Astrocyte of the cerebellum (primary cell): Measurements from ENCODE around the gene MARVELD3.

Experiments used
- DNase-seq: peaks from one replicate; pipeline ENCODE4 v3.0.0-alpha.2; 2011; ENCODE audit warnings: low read depth
- H3K4me3 ChIP-seq: 2 replicates; pipeline ENCODE4 v1.5.1; 2011; ENCODE audit warnings: mild to moderate bottlenecking, low read depth, low read length, moderate library complexity
- in situ Hi-C: cut with HindIII; loops from 2 replicates; pipeline ENCODE4 v1.10.0; 2017; ENCODE audit warnings: low sequenced_read_pairs
- TF ChIP-seq, protein P1 (sequence below): IDR thresholded peaks from 2 replicates; pipeline ENCODE4 v1.5.1; 2012; ENCODE audit warnings: low read length, low read depth, moderate library complexity, mild to moderate bottlenecking; ENCODE audit errors: missing control alignments

MARVELD3 gene

DNA sequence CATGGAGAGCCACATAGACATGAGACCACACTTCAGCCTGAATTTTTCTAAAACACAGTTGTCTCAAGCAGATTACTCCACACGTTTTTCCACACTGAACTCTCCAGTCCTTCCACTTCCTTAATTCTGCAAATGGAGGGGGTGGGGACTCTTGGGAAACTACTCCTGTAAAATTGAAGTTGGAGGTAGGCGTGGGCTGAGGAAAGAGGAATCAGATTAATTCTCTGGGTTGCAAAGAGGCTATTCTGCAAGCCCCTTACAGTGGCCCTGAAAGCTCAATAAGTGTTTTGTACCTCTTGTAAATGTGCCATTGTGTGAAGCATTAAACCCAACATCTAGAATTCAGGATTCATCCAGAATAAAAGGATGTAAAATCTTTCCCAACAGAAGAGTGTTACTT lies 9.6 kb downstream of the MARVELD3 start:
- no peak overlapping the region for H3K4me3 ChIP-seq
- DNase-seq = no peak
- in situ Hi-C loops = no loop called here
- TF ChIP-seq, protein P1, sequence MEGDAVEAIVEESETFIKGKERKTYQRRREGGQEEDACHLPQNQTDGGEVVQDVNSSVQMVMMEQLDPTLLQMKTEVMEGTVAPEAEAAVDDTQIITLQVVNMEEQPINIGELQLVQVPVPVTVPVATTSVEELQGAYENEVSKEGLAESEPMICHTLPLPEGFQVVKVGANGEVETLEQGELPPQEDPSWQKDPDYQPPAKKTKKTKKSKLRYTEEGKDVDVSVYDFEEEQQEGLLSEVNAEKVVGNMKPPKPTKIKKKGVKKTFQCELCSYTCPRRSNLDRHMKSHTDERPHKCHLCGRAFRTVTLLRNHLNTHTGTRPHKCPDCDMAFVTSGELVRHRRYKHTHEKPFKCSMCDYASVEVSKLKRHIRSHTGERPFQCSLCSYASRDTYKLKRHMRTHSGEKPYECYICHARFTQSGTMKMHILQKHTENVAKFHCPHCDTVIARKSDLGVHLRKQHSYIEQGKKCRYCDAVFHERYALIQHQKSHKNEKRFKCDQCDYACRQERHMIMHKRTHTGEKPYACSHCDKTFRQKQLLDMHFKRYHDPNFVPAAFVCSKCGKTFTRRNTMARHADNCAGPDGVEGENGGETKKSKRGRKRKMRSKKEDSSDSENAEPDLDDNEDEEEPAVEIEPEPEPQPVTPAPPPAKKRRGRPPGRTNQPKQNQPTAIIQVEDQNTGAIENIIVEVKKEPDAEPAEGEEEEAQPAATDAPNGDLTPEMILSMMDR = no peak

DNA sequence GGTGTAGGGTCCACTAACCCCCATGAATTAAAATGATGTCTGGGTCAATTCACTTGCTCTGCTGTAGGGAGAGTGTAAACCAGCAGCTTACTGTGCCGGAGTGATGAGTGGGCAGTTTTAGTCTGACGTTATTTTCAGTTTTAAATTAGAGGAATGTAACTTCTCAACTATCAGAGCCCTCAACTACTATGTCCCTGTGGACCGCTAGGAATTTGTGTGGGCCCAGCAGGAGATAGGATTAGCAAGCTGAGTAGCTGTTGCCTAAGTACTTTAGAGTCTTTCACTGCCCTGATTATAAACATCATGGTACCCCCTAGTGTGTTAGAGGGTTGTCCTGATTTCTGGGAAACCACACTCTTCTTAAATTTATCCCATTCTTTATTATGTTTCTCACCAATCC lies 11.4 kb downstream of the MARVELD3 start:
- TF ChIP-seq, protein P1 = no peak
- no peak overlapping the region for H3K4me3 ChIP-seq
- DNase-seq = peak; percentile 82
- in situ Hi-C loops = no loop called here

DNA sequence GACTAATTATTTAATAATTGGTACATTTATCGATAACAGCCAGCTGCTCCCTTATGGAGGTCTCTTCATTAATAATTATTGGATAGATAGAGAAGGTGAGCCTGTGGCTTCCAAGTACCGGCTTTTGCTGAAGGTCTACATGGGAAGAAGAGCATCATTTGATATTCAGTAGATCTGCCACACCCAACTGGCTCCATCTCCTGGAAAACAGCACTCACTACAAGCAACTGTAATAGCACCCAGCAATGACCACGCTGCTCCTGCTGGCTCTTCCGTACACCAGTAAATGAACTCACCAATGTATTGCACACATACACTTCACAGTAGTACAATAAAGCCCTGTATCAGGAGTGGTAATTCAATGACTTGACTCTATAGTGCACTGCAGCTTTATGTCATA lies 19.5 kb downstream of the MARVELD3 start:
- peak; percentile 13 for DNase-seq
- TF ChIP-seq, protein P1 = peak; percentile 66
- in situ Hi-C loops = no loop called here
- no peak overlapping the region for H3K4me3 ChIP-seq

DNA sequence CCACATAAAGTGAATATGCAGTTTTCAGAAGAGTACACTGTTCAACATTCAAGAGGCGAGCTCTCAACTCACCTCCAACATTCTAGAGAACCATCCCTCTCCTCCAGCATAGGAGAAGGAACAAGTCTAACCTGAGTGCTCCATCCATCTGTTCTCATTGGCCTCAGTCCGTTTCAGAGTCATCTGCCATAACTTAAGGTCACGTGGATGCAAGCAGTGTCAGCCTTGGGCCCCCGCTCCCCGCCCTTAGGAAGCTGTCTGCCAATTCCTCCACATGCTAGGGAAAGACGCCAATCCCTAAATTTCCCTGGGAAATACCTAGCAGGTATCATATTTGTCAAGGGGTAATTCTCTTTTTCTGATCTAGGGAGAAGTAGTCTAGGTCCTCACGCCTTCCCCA lies 21.4 kb downstream of the MARVELD3 start:
- TF ChIP-seq, protein P1 = no peak
- DNase-seq = no peak
- H3K4me3 ChIP-seq = no peak overlapping the region
- in situ Hi-C loops = no loop called here

DNA sequence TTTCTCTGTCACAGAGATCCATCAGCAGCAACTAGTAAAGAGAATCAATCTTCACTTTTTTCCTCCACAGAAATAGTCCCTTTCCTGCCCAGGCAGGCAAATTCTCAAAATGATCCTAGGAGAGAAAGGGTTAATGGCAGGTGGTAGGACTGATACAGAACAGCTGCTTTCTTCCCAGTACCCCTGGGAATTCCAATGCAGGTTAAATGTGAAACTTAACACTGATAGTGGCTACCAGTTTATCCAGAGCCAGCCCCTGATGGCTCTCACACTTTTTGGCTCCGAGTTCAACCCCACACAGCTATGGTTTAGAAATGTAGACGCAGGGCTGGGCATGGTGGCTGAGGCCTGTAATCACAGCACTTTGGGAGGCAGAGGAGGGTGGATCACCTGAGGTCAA lies 22.2 kb downstream of the MARVELD3 start:
- H3K4me3 ChIP-seq = no peak overlapping the region
- in situ Hi-C loops = no loop called here
- TF ChIP-seq, protein P1 = no peak
- DNase-seq = no peak

DNA sequence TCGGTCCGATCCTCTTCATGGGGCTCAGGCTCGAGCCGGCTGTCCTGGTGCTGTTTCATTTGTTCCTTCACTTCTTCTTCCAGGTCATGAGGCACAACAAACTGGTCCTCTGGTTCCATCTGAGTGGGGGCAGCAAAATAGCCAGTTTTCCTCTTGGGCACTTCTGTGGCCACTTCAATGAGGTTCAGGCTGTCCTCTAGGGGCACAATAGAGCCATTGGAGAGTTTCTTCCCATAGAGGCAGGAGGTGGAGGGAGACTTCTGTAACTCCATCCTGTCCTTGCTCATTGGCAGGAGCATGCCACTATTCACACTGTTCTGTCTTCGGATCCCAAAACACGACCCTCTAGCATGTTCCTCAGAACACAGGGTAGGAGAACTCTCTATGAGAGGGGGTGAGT lies 22.9 kb downstream of the MARVELD3 start:
- TF ChIP-seq, protein P1 = peak; percentile 38
- in situ Hi-C loops = no loop called here
- H3K4me3 ChIP-seq = no peak overlapping the region
- DNase-seq = no peak

DNA sequence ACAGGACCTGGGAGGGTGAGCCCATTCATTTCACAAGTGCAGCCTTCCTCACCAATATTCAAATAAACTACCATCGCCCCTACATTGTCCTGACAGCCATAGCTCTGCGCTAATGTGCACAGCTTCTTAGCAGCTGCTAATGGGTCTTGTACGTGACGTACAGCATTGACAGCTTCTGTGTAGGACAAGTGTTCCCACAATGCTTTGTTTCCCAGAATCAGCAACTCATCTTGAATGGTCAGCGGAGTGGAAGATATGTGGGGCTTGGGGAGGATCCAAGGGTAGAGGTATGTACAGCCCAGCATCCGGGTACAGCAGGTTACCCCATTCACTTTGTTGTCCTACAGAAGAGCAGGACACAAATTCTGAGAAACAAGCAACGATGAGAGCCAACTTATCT lies 23.7 kb downstream of the MARVELD3 start:
- DNase-seq = no peak
- in situ Hi-C loops = no loop called here
- TF ChIP-seq, protein P1 = no peak
- H3K4me3 ChIP-seq = no peak overlapping the region
